Measurements from ENCODE around the gene TPM2.
A peak's percentile ranks its signal among the peaks of the same experiment; 100 is the strongest.

Gene TPM2

GRCh38 chr9:35687972-35688557, 1.7 kb downstream of the TPM2 start:
- DNase-seq (ENCODE audit: low read depth) = no peak
- H3K4me3 ChIP-seq (ENCODE audit: low read length) = peak overlapping the region; percentile 97
- TF ChIP-seq CTCF (conservative IDR thresholded peaks at IDR 0.05; ENCODE audit: low read length) = no peak

- peak overlapping the region; percentile 97 for H3K4me3 ChIP-seq (ENCODE audit: low read length)
- TF ChIP-seq CTCF (conservative IDR thresholded peaks at IDR 0.05; ENCODE audit: low read length) = no peak
- no peak for DNase-seq (ENCODE audit: low read depth)
Measured at GRCh38 chr9:35687306-35687705, 2.4 kb downstream of the TPM2 start.

- peak overlapping the region; percentile 97 for H3K4me3 ChIP-seq (ENCODE audit: low read length)
- no peak for TF ChIP-seq CTCF (conservative IDR thresholded peaks at IDR 0.05; ENCODE audit: low read length)
- DNase-seq (ENCODE audit: low read depth) = no peak
Measured at GRCh38 chr9:35686222-35687203, 3.2 kb downstream of the TPM2 start.

GRCh38 chr9:35685506-35685905, 4.2 kb downstream of the TPM2 start:
- no peak for TF ChIP-seq CTCF (conservative IDR thresholded peaks at IDR 0.05; ENCODE audit: low read length)
- peak overlapping the region; percentile 20 for H3K4me3 ChIP-seq (ENCODE audit: low read length)
- DNase-seq (ENCODE audit: low read depth) = no peak

- TF ChIP-seq CTCF (conservative IDR thresholded peaks at IDR 0.05; ENCODE audit: low read length) = no peak
- H3K4me3 ChIP-seq (ENCODE audit: low read length) = peak overlapping the region; percentile 12; the same call in 1 of the 2 replicates
- no peak for DNase-seq (ENCODE audit: low read depth)
Measured at GRCh38 chr9:35684921-35685320, 4.8 kb downstream of the TPM2 start.

GRCh38 chr9:35683323-35683722, 6.4 kb downstream of the TPM2 start:
- DNase-seq (ENCODE audit: low read depth) = no peak
- no peak for TF ChIP-seq CTCF (conservative IDR thresholded peaks at IDR 0.05; ENCODE audit: low read length)
- H3K4me3 ChIP-seq (ENCODE audit: low read length) = no peak overlapping the region

Measured in AG10803 (cell line).